Esophagus squamous epithelium (tissue), 4 donors: ENCODE data around the gene BABAM2.

ENCODE experiments used
- CTCF ChIP-seq, 6 experiments: fragments of 450-650 bp in 4 of 6; fragments of 200-600 bp in 2 of 6; sonication (generic) in 2 of 6; IDR thresholded peaks; one replicate each; pipeline ENCODE4 v1.5.1; 2016 to 2019; ENCODE audit warnings: antibody characterized with exemption in 6 of 6, mild to moderate bottlenecking in 4 of 6, moderate library complexity in 4 of 6
- POLR2A ChIP-seq, 4 donors: fragments of 450-650 bp; IDR thresholded peaks; one replicate each; pipeline ENCODE4 v1.6.1; 2017; ENCODE audit warnings: antibody characterized with exemption in 4 of 4, mild to moderate bottlenecking in 4 of 4, moderate library complexity in 3 of 4

DNA sequence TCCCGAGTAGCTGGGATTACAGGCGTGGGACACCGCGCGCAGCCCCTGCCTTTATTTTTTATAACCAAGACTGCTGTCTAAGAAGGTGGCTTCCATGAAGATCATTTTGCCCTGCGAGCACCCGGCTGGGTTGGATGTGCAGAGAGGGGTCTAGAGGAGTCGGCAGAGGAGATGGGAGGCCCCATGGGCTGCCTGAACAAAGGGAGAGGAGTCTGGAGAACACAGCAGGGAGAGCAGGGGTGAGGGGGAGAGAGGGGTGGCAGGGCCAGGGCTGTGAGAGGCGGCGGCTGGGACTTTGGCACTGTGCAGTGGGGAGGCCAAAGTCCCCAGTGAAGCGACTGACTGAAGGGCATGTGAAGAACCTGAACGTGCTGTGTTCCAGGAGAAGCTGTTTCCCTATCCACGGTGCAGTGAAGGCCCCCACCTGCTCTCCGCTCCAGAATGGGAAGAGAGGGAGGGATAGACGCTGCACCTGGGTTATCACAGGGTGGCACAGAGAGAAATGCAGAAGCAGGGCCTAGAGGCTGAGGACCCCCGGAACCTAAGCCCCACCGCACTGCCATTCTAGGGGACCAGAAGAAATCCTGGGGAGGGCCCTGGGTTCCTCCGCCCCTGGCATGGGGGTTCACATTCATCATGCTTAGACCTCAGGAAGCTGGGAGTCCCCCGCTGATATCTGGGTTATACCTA lies 477.3 kb downstream of the BABAM2 start:
- no peak for TF ChIP-seq CTCF (IDR thresholded peaks at IDR 0.05)
- TF ChIP-seq POLR2A (IDR thresholded peaks at IDR 0.05), result no peak
